ENCODE data around the gene MAPK6.

MAPK6 gene

GRCh38 chr15:52003710-52004109 lies 15.3 kb upstream of the MAPK6 start:
- no peak for TF ChIP-seq CTCF (conservative IDR thresholded peaks at IDR 0.05; ENCODE audit: low read depth)
- no peak for DNase-seq (ENCODE audit: low spot score)
- POLR2A ChIA-PET (ENCODE audit: low non-redundant PET) = no interaction called here
- CTCF ChIA-PET = interaction anchor here (0.6 kb wide), 1 partner anchor 154 kb away, joined by 4 read pairs; no protein-coding TSS in a partner anchor
- H3K27ac ChIP-seq = no peak overlapping the region

GRCh38 chr15:52004806-52005205 lies 14.2 kb upstream of the MAPK6 start:
- POLR2A ChIA-PET (ENCODE audit: low non-redundant PET) = no interaction called here

GRCh38 chr15:52005748-52006701 lies 13.0 kb upstream of the MAPK6 start:
- ChIA-PET POLR2A (ENCODE audit: low non-redundant PET) (no interaction called here), CTCF (interaction anchor here (0.6 kb wide), 1 partner anchor 61 kb away, joined by 3 read pairs; no protein-coding TSS in a partner anchor)
- no peak for TF ChIP-seq CTCF (conservative IDR thresholded peaks at IDR 0.05; ENCODE audit: low read depth)
- no peak overlapping the region for H3K27ac ChIP-seq
- DNase-seq (ENCODE audit: low spot score) = no peak

More at GRCh38 chr15:52004806-52005205, 14.2 kb upstream of the MAPK6 start:
- no peak for TF ChIP-seq CTCF (conservative IDR thresholded peaks at IDR 0.05; ENCODE audit: low read depth)
- H3K27ac ChIP-seq = no peak overlapping the region
- CTCF ChIA-PET = no interaction called here
- DNase-seq (ENCODE audit: low spot score) = no peak

GRCh38 chr15:52006702-52007340 lies 12.2 kb upstream of the MAPK6 start:
- no peak for TF ChIP-seq CTCF (conservative IDR thresholded peaks at IDR 0.05; ENCODE audit: low read depth)
- ChIA-PET POLR2A (ENCODE audit: low non-redundant PET) (no interaction called here), CTCF (no interaction called here)
- H3K27ac ChIP-seq = no peak overlapping the region
- no peak for DNase-seq (ENCODE audit: low spot score)

- DNase-seq (ENCODE audit: low spot score) = no peak
- no peak for TF ChIP-seq CTCF (conservative IDR thresholded peaks at IDR 0.05; ENCODE audit: low read depth)
- CTCF ChIA-PET = no interaction called here
- POLR2A ChIA-PET (ENCODE audit: low non-redundant PET) = no interaction called here
- no peak overlapping the region for H3K27ac ChIP-seq
Observed at GRCh38 chr15:52008359-52008697, 10.7 kb upstream of the MAPK6 start.

- CTCF ChIA-PET = no interaction called here
- TF ChIP-seq CTCF (conservative IDR thresholded peaks at IDR 0.05; ENCODE audit: low read depth) = no peak
- no peak for DNase-seq (ENCODE audit: low spot score)
- POLR2A ChIA-PET (ENCODE audit: low non-redundant PET) = no interaction called here
- H3K27ac ChIP-seq = no peak overlapping the region
Observed at GRCh38 chr15:52008698-52009434, 10.2 kb upstream of the MAPK6 start.

Measured in RWPE1 (cell line).